ENCODE results near the gene SLAMF8. TPM values are rescaled to one million over a fixed set of nuclear protein-coding genes. Genes with fewer than 3 reads are reported as not detected.
A peak's percentile ranks its signal among the peaks of the same experiment; 100 is the strongest.

The SLAMF8 gene
- polyA plus RNA-seq, 3 donors: 2.6 to 5.7 (median 5.7) TPM

DNA sequence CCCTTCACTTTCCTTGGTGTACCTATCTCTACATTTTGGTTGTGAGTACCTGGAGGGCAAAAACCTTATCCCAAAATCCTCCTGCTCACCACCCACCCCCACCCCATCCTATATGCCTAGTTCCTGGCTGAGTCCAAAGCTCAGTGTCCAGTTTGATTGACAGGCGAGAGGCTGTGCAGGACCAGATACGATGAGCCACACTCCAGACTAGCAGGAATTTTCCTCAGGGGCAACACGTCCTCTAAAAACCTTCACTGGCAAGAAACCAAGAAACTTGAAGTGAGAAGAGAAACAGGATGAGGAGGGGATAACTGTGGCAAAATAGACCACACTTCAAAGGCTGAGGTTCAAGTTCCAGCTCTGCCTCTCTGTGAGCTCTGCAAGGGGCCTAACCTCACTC is 1.1 kb upstream of the SLAMF8 start:
- no peaks in the 10 kb centered on the region for H3K9me3 ChIP-seq (replicated peaks in 1 of 2; ENCODE audit: control insufficient read depth in 1 of 2, insufficient read depth in 1 of 2, low read length in 2 of 2)
- no peaks in the 10 kb centered on the region for H3K36me3 ChIP-seq (replicated peaks in 1 of 2; ENCODE audit: control insufficient read depth in 1 of 2, insufficient read depth in 2 of 2, low read length in 2 of 2)
- intact Hi-C loops (cut with micrococcal nuclease): no loop called here
- TF ChIP-seq CTCF (IDR thresholded peaks at IDR 0.05): no peak
- H2AFZ ChIP-seq (ENCODE audit: insufficient read depth, low read depth, low read length, poor library complexity, severe bottlenecking): no peak overlapping the region
- DNase-seq: no peak
- no peak overlapping the region for H3K9ac ChIP-seq (ENCODE audit: insufficient read depth, low read length, poor library complexity, severe bottlenecking)
- H3K27me3 Mint-ChIP-seq (ENCODE audit: low read depth in 3 of 3): peaks cover 0 to 7% (median 4%) of the 10 kb centered on the region in 3 donors
- peaks cover 73% of the 10 kb centered on the region for H3K4me1 Mint-ChIP-seq
- peak overlapping the region in 1 of 2 donors; percentile 47 for H3K27ac ChIP-seq (ENCODE audit: low read depth in 1 of 2, low read length in 2 of 2)
- no peaks in the 10 kb centered on the region for H4K20me1 ChIP-seq (ENCODE audit: insufficient read depth, low read length)
- H3K4me3 Mint-ChIP-seq: peak overlapping the region; percentile 4 to 27
- peaks cover 0 to 3% of the 10 kb centered on the region in 2 donors for H3K36me3 Mint-ChIP-seq
- no peaks in the 10 kb centered on the region for H3K27me3 ChIP-seq (ENCODE audit: control insufficient read depth in 2 of 2, insufficient read depth in 2 of 2, low read length in 2 of 2)
- peaks cover 0 to 2% (median 0%) of the 10 kb centered on the region in 7 donors for H3K9me3 Mint-ChIP-seq
- H3K4me1 ChIP-seq (ENCODE audit: control insufficient read depth in 1 of 2, insufficient read depth in 2 of 2, low read length in 2 of 2): peaks cover 57 to 58% of the 10 kb centered on the region in 2 donors
- H3K79me2 ChIP-seq (ENCODE audit: insufficient read depth, low read length): no peaks in the 10 kb centered on the region
- no CpG with 5 or more reads among the region's 3 CpGs for WGBS (ENCODE audit: insufficient coverage)
- H3K4me2 ChIP-seq (replicated peaks; ENCODE audit: extremely low read depth, low read length, poor library complexity, severe bottlenecking): peak overlapping the region; percentile 28
- peak overlapping the region in 1 of 3 experiments; percentile 59 for H3K4me3 ChIP-seq (replicated peaks in 1 of 3; ENCODE audit: low read depth in 2 of 3, low read length in 3 of 3)
- peak overlapping the region in 2 of 7 donors; percentile 6 to 34 for H3K27ac Mint-ChIP-seq

GRCh38 chr1:159827102-159827490 is 423 bp downstream of the SLAMF8 start:
- Mint-ChIP-seq H3K27ac (peak overlapping the region; percentile 34 to 89 (median 72)), H3K4me1 (peaks cover 74% of the 10 kb centered on the region), H3K9me3 (peaks cover 0 to 2% (median 0%) of the 10 kb centered on the region in 7 donors), H3K36me3 (peaks cover 0 to 3% of the 10 kb centered on the region in 2 donors), H3K4me3 (peak overlapping the region; percentile 64 to 67), H3K27me3 (ENCODE audit: low read depth in 3 of 3) (peaks cover 0 to 7% (median 4%) of the 10 kb centered on the region in 3 donors)
- TF ChIP-seq CTCF (IDR thresholded peaks at IDR 0.05): no peak
- no peaks in the 10 kb centered on the region for H3K79me2 ChIP-seq (ENCODE audit: insufficient read depth, low read length)
- H3K4me2 ChIP-seq (replicated peaks; ENCODE audit: extremely low read depth, low read length, poor library complexity, severe bottlenecking): peak overlapping the region; percentile 28
- no peaks in the 10 kb centered on the region for H3K27me3 ChIP-seq (ENCODE audit: control insufficient read depth in 2 of 2, insufficient read depth in 2 of 2, low read length in 2 of 2)
- H3K4me1 ChIP-seq (ENCODE audit: control insufficient read depth in 1 of 2, insufficient read depth in 2 of 2, low read length in 2 of 2): peaks cover 62% of the 10 kb centered on the region in 2 donors
- H4K20me1 ChIP-seq (ENCODE audit: insufficient read depth, low read length): no peaks in the 10 kb centered on the region
- H3K9ac ChIP-seq (ENCODE audit: insufficient read depth, low read length, poor library complexity, severe bottlenecking): no peak overlapping the region
- no peaks in the 10 kb centered on the region for H3K36me3 ChIP-seq (replicated peaks in 1 of 2; ENCODE audit: control insufficient read depth in 1 of 2, insufficient read depth in 2 of 2, low read length in 2 of 2)
- no peak for DNase-seq
- WGBS (ENCODE audit: insufficient coverage): 96% methylated on average over 4 of the region's 6 CpGs
- intact Hi-C loops (cut with micrococcal nuclease): no loop called here
- no peak overlapping the region for H2AFZ ChIP-seq (ENCODE audit: insufficient read depth, low read depth, low read length, poor library complexity, severe bottlenecking)
- H3K27ac ChIP-seq (ENCODE audit: low read depth in 1 of 2, low read length in 2 of 2): peak overlapping the region in 1 of 2 donors; percentile 47
- peak overlapping the region in 1 of 3 experiments; percentile 59 for H3K4me3 ChIP-seq (replicated peaks in 1 of 3; ENCODE audit: low read depth in 2 of 3, low read length in 3 of 3)
- H3K9me3 ChIP-seq (replicated peaks in 1 of 2; ENCODE audit: control insufficient read depth in 1 of 2, insufficient read depth in 1 of 2, low read length in 2 of 2): no peaks in the 10 kb centered on the region

Data from CD14-positive monocyte (primary cell).